Activated CD4-positive, alpha-beta T cell treated with anti-CD3 and anti-CD28 coated beads for 36 hours (primary cell): ENCODE results near the gene NFU1. TPM values are rescaled to one million over a fixed set of nuclear protein-coding genes. Genes with fewer than 3 reads are reported as not detected.

ENCODE experiments used
- ATAC-seq: fragments of 200-7000 bp; cut with Tn5 transposase; one replicate; pipeline ENCODE4 v1.10.0; 2021; ENCODE audit warnings: mild to moderate bottlenecking, moderate library complexity
- CTCF ChIA-PET: fragments of 350-600 bp; sonication (Branson Sonifier 250); formaldehyde crosslinking; loops from one replicate; lab custom pipeline; 2021; ENCODE audit warnings: antibody characterized with exemption; lab: Charles Lee
- POLR2A ChIA-PET: fragments of 350-600 bp; sonication (Branson Sonifier 250); formaldehyde crosslinking; loops from one replicate; lab custom pipeline; 2021; ENCODE audit warnings: antibody characterized with exemption, inconsistent platforms; lab: Charles Lee
- DNase-seq: peaks from one replicate; pipeline ENCODE4 v3.0.0-alpha.2; 2020
- H3K27ac Mint-ChIP-seq: one replicate; pipeline ENCODE4 v1.8.0; 2021; ENCODE audit warnings: mixed read lengths
- H3K27me3 Mint-ChIP-seq: one replicate; pipeline ENCODE4 v1.8.0; 2021; ENCODE audit warnings: mixed read lengths
- H3K36me3 Mint-ChIP-seq: one replicate; pipeline ENCODE4 v1.8.0; 2021; ENCODE audit warnings: low read depth, mixed read lengths
- H3K4me1 Mint-ChIP-seq: one replicate; pipeline ENCODE4 v1.8.0; 2021; ENCODE audit warnings: mixed read lengths
- H3K4me3 Mint-ChIP-seq: one replicate; pipeline ENCODE4 v1.8.0; 2021; ENCODE audit warnings: mild to moderate bottlenecking, moderate library complexity, mixed read lengths
- H3K9me3 Mint-ChIP-seq: one replicate; pipeline ENCODE4 v1.8.0; 2021; ENCODE audit warnings: low read depth, mixed read lengths
- intact Hi-C, 2 experiments: fragments of 100-400 bp; cut with DNase I in 1 of 2; cut with micrococcal nuclease in 1 of 2; formaldehyde crosslinking; loops; one replicate each; pipeline versions ENCODE4 v1.14.2 to v1.15.1; 2022 to 2024; cut with DNase I, micrococcal nuclease
- total RNA-seq, 2 experiments: library from RNA; stranded (reverse); gene quantifications; one replicate each; pipeline ENCODE4 v1.2.3, GENCODE V29; 2021

NFU1 gene
- total RNA-seq, 2 experiments from 2014 or later: 30.0 to 34.3 TPM

DNA sequence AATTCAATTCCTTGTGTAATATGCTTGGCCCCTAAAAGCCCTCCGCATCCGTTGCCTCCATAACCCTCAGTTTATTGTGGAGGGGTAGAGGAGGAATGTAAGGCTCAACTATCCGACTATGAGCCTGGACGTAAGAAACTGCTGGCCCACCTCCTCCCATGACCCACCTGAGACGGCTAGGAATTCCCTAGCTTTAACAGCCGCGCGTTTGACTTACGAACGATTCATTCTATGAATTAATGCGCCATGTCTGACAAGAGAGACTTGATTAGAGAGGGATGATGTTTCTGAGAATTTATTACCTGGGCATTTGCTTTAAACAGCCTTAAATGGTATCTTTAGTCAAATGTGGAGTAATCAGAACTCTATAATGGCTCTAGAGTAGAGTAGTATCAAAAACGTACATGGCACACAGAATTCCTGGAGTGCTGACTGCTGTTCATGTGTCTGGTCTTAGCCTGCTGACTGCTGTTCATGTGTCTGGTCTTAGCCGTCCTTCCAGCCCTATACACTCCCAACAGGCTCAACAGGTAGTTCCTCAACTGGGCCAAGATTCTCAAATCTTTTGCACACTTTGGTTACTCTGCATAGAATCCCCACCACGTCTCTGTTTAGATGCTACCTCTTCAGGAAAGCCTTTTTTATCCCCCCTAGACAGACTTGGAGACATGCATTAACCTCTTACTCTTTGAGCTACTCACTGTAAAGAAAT lies 49.3 kb downstream of the NFU1 start:
- POLR2A ChIA-PET: no interaction called here
- no peaks in the 10 kb centered on the region for H3K9me3 Mint-ChIP-seq
- peaks cover 37% of the 10 kb centered on the region for H3K4me1 Mint-ChIP-seq
- ATAC-seq (no peak), DNase-seq (no peak)
- H3K27ac Mint-ChIP-seq: peak overlapping the region; percentile 92
- peaks cover 5% of the 10 kb centered on the region for H3K36me3 Mint-ChIP-seq
- CTCF ChIA-PET: interaction anchor here (1.1 kb wide), 1 partner anchor 49 kb away, joined by 3 read pairs; the partner anchor contains the start of gene NFU1
- no peaks in the 10 kb centered on the region for H3K27me3 Mint-ChIP-seq
- H3K4me3 Mint-ChIP-seq: peak overlapping the region; percentile 81
- intact Hi-C loops: loop anchor here (1.0 to 10.0 kb wide), 10 partner anchors 49 to 1136 kb away; partner anchors contain the start of genes NFU1 (in 2 of the 2), AAK1 (in 1 of the 2), APLF (in 1 of the 2) and FBXO48 (in 1 of the 2)

DNA sequence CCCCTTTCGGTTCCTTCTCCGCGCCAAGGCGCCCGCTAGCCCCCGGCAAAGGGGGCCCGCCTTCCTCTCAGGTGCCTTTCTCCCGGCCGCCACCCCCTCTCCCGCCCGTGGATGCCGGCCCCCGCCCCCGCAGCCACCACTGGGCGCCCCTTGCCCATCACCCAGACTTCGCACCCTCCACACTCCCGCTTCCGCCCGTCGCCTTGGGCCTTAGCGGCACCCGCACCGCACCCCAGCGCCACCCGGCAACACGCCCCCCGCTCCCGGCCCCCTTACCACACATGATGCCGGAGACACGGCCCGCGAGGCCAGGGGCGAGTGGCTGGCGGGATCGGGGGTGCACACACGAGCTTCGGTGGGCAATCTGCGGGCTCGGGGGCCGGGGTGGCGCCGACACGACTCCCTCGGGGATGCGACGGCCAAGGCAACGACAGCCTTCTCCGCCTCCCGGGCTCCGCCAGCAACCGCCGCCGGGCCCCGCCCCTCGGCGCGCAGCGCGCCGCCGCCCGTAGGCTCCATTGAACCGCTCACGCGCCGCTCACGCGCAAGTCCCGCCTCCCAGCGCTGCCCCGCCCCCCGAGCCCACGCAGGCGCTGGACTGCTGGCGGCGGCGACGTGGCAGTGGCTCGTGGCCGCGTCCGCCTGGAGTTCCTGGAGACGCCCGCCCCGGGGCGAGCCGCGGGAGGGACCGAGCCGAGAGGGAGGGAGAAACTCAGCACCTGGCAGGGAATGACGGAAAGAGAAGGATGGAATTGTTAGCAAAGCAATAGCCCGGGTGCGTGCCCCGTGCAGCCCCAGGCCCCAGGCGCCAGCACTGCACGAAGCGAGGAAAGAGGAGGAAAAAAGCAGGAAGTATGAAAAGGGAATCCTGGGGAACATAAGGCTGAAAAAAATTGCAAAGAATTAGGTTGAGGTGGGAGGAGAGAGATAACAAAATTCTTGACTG lies 50.2 kb downstream of the NFU1 start, which contains the start of gene GFPT1:
GFPT1 (minus strand) TSS at position 439 of the 946 bp plus-strand sequence; CDS start at position 283, 156 bp downstream.
- Mint-ChIP-seq H3K27ac (peak within 1 kb of the TSS; percentile 92), H3K27me3 (no peaks in the 10 kb centered on the region), H3K4me3 (peak within 1 kb of the TSS; percentile 81), H3K36me3 (peaks cover 11% of the 10 kb centered on the region), H3K9me3 (no peaks in the 10 kb centered on the region), H3K4me1 (peaks cover 45% of the 10 kb centered on the region)
- DNase-seq: peak; percentile 96
- intact Hi-C loops: loop anchor here (1.0 to 10.0 kb wide), 10 partner anchors 50 to 1135 kb away; partner anchors contain the start of genes NFU1 (in 2 of the 2), AAK1 (in 1 of the 2), APLF (in 1 of the 2) and FBXO48 (in 1 of the 2)
- peak; percentile 96 for ATAC-seq
- CTCF ChIA-PET: interaction anchor here (1.0 to 2.1 kb wide), 2 partner anchors 11 to 44 kb away, joined by 4 to 19 read pairs; no protein-coding TSS in a partner anchor
- POLR2A ChIA-PET: interaction anchor here (0.6 kb wide), 1 partner anchor 50 kb away, joined by 3 read pairs; the partner anchor contains the start of gene NFU1

DNA sequence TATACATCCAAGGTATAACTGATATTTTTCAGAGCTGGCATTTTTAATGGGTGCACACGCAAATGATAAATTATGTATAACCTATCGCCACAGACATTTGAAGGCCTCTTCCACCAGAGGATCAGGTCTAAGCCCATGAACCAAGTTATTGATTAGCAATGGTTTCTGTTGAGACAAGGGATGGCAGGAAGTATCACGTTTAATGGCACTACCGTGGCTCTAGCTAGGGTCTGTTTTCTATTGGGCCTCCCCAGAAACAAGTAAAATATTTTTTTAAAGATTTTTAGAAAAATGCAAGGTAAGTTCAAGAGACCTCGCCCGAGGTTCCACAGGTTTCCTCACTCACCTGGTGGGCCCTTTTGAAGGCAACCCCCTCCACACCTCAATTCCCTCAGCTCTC lies 50.9 kb downstream of the NFU1 start:
- Mint-ChIP-seq H3K27ac (peak overlapping the region; percentile 70), H3K4me1 (peaks cover 51% of the 10 kb centered on the region), H3K9me3 (no peaks in the 10 kb centered on the region), H3K27me3 (no peaks in the 10 kb centered on the region), H3K36me3 (peaks cover 11% of the 10 kb centered on the region), H3K4me3 (peak overlapping the region; percentile 81)
- ChIA-PET CTCF (interaction anchor here (1.0 to 2.1 kb wide), 5 partner anchors 10 to 430 kb away, joined by 3 to 19 read pairs (median 4); no protein-coding TSS in a partner anchor), POLR2A (interaction anchor here (0.6 to 0.7 kb wide), 2 partner anchors 51 to 68 kb away, joined by 3 read pairs; partner anchors contain the start of gene NFU1)
- ATAC-seq (no peak), DNase-seq (no peak)
- intact Hi-C loops: loop anchor here (2.0 to 10.0 kb wide), 5 partner anchors 50 to 920 kb away; partner anchors contain the start of genes AAK1 (in 1 of the 2), APLF (in 1 of the 2), FBXO48 (in 1 of the 2) and NFU1 (in 1 of the 2)

DNA sequence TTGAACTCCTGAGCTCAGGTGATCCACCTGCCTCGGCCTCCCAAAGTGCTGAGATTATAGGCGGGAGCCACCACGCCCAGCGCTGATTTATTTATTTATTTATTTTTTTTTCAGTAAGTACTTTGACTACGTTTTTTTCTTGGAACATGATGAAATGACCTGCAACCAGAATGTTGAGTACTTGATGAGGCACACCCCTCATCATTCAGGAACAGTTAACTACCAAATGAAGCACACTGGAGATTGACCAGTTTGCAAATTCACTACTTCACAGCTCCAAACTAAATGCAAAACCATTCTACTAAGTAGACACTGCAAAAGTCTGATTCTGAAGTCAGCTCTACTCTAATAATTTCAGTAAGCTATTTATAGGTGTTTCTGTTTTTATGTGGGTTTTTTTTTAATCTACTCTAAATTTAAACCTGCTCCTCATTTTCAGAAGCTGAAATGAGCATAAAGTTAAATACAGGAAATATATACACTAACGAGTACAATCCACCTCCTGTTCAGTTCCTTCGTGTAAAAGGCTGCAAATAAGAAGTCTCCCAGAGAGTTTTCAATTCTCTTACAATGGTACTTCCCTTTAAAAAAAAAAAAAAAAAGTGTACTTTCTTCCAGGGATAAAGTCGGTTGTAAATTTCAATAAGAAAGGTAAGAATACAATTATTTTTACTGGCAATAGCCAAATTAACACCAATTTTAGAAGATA lies 51.6 kb downstream of the NFU1 start:
- DNase-seq: no peak
- intact Hi-C loops: loop anchor here (2.0 to 10.0 kb wide), 5 partner anchors 51 to 919 kb away; partner anchors contain the start of genes AAK1 (in 1 of the 2), APLF (in 1 of the 2), FBXO48 (in 1 of the 2) and NFU1 (in 1 of the 2)
- POLR2A ChIA-PET: interaction anchor here (0.7 kb wide), 1 partner anchor 67 kb away, joined by 3 read pairs; no protein-coding TSS in a partner anchor
- H3K4me3 Mint-ChIP-seq: peak overlapping the region; percentile 81
- H3K27ac Mint-ChIP-seq: peak overlapping the region; percentile 68
- CTCF ChIA-PET: interaction anchor here (1.0 to 2.1 kb wide), 5 partner anchors 9 to 431 kb away, joined by 3 to 19 read pairs (median 4); no protein-coding TSS in a partner anchor
- H3K4me1 Mint-ChIP-seq: peaks cover 57% of the 10 kb centered on the region
- no peak for ATAC-seq
- H3K9me3 Mint-ChIP-seq: no peaks in the 10 kb centered on the region
- no peaks in the 10 kb centered on the region for H3K27me3 Mint-ChIP-seq
- H3K36me3 Mint-ChIP-seq: peaks cover 12% of the 10 kb centered on the region

DNA sequence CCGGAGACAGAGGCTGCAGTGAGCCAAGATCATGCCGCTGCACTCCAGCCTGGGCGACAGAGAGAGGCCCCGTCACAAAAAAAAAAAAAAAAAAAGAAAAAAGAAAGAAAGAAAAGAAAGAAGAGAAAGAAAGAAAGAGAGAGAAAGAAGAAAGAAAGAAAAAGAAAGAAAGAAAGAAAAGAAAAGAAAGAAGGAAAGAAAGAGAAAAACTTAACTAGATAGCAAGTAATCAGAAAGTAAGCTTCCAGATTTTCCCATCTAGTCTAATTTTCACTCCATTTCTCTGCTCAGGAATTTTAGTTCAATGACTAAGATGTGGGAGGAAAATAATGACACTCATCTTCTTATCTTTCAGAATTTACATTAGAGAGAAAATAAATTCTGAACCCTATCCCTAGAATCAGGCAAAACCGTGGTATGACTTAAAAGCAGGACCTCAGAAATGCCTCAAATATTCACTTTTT lies 52.6 kb downstream of the NFU1 start:
- Mint-ChIP-seq H3K27ac (no peak overlapping the region), H3K4me1 (peaks cover 60% of the 10 kb centered on the region), H3K27me3 (no peaks in the 10 kb centered on the region), H3K36me3 (peaks cover 15% of the 10 kb centered on the region), H3K9me3 (no peaks in the 10 kb centered on the region), H3K4me3 (no peak overlapping the region)
- CTCF ChIA-PET: interaction anchor here (2.1 kb wide), 1 partner anchor 8 kb away, joined by 19 read pairs; no protein-coding TSS in a partner anchor
- DNase-seq (no peak), ATAC-seq (no peak)
- POLR2A ChIA-PET: no interaction called here
- intact Hi-C loops: loop anchor here in 1 of 2 experiments (10.0 kb wide), 2 partner anchors 620 to 870 kb away; partner anchors contain the start of gene PCYOX1

DNA sequence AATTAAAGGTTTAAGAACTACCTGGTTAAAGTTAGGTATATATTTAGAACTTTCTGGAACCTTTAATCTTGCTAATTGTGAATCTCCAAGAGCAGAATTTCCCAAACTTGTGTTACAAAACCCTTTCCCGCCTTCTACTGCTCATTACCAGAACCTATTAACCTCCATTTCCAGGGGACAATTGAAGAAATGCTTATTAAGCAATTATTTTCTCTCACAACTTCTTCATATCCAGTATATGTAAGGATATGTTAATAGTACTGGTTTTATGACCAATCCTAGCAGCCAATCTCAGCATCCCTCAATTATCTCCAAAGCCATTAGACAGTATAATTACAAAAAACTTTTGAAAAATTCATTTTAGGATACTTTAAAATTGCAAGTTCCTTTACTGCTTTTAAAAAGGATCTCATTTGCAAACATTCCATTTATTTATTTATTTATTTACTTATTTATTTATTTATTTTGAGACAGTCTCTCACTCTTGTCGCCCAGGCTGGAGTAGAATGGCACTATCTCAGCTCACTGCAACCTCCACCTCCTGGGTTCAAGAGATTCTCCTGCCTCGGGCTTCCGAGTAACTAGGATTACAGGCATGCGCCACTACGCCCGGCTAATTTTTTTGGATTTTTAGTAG lies 53.9 kb downstream of the NFU1 start:
- intact Hi-C loops: loop anchor here in 1 of 2 experiments (2.0 to 10.0 kb wide), 3 partner anchors 332 to 872 kb away; partner anchors contain the start of gene PCYOX1
- H3K4me1 Mint-ChIP-seq: peaks cover 59% of the 10 kb centered on the region
- ATAC-seq (no peak), DNase-seq (no peak)
- H3K27me3 Mint-ChIP-seq: no peaks in the 10 kb centered on the region
- H3K36me3 Mint-ChIP-seq: peaks cover 17% of the 10 kb centered on the region
- POLR2A ChIA-PET: interaction anchor here (0.5 kb wide), 1 partner anchor 648 kb away, joined by 5 read pairs; no protein-coding TSS in a partner anchor
- H3K27ac Mint-ChIP-seq: no peak overlapping the region
- H3K4me3 Mint-ChIP-seq: no peak overlapping the region
- no peaks in the 10 kb centered on the region for H3K9me3 Mint-ChIP-seq
- CTCF ChIA-PET: interaction anchor here (1.0 kb wide), 1 partner anchor 8 kb away, joined by 4 read pairs; no protein-coding TSS in a partner anchor

DNA sequence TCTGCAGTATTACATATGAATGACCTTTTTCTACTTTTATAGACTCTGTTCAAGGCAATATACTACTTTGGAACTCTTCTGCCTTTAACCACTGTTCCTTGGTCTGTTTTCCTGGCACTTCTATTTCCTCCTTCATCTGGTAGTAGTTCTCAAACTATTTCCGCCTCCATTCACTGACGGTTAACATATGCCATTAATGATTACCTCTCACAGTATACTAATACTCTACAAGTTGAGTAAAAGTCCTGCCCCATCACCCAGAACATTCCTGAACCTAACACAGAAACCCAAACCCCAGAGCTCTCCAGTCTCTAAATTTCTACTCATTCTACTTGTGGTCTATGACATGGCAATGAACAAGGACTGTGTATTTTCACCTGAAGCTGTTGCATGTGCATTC lies 54.7 kb downstream of the NFU1 start:
- POLR2A ChIA-PET: interaction anchor here (0.5 kb wide), 1 partner anchor 649 kb away, joined by 5 read pairs; no protein-coding TSS in a partner anchor
- Mint-ChIP-seq H3K4me3 (no peak overlapping the region), H3K27me3 (no peaks in the 10 kb centered on the region), H3K4me1 (peaks cover 52% of the 10 kb centered on the region), H3K36me3 (peaks cover 19% of the 10 kb centered on the region), H3K9me3 (no peaks in the 10 kb centered on the region), H3K27ac (peak overlapping the region; percentile 52)
- CTCF ChIA-PET: no interaction called here
- ATAC-seq (no peak), DNase-seq (no peak)
- intact Hi-C loops: loop anchor here in 1 of 2 experiments (2.0 to 10.0 kb wide), 3 partner anchors 332 to 872 kb away; partner anchors contain the start of gene PCYOX1

DNA sequence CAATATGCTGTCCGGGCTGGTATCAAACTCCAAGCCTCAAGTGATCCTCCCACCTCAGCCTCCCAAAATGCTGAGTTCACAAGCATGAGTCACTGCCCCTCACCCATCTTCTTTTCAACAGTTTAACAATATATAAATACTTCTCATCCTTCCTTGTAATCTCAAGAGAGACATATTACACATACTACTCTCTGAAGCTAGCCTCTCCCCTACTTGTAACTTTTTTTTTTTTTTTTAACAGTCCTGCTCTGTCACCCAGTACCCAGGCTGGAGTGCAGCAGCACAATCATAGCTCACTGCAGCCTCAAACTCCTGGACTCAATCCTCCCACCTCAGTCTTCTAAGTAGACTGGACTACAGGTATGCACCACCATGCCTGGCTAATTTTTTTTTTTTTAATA lies 55.9 kb downstream of the NFU1 start:
- ATAC-seq (peak; percentile 93), DNase-seq (peak; percentile 58)
- H3K4me3 Mint-ChIP-seq: no peak overlapping the region
- ChIA-PET POLR2A (interaction anchor here (0.6 to 0.8 kb wide), 4 partner anchors 212 to 471 kb away, joined by 3 to 6 read pairs (median 3); no protein-coding TSS in a partner anchor), CTCF (no interaction called here)
- peaks cover 19% of the 10 kb centered on the region for H3K36me3 Mint-ChIP-seq
- H3K27me3 Mint-ChIP-seq: no peaks in the 10 kb centered on the region
- peaks cover 51% of the 10 kb centered on the region for H3K4me1 Mint-ChIP-seq
- H3K9me3 Mint-ChIP-seq: no peaks in the 10 kb centered on the region
- intact Hi-C loops: loop anchor here in 1 of 2 experiments (10.0 kb wide), 2 partner anchors 617 to 873 kb away; partner anchors contain the start of gene PCYOX1
- H3K27ac Mint-ChIP-seq: peak overlapping the region; percentile 51
